Stimulated activated CD4-positive, alpha-beta T cell treated with anti-CD3 and anti-CD28 coated beads, Interleukin-2, amount 100 ng/mL, for 48 hours (primary cell): Measurements from ENCODE around the gene C16orf74.

Source experiments
- DNase-seq, 2 donors: peaks; one replicate each; pipeline ENCODE4 v3.0.0-alpha.2; 2020

The C16orf74 gene

GRCh38 chr16:85774136-85774535 is 23.2 kb upstream of the C16orf74 start:
- no peak for DNase-seq

DNA sequence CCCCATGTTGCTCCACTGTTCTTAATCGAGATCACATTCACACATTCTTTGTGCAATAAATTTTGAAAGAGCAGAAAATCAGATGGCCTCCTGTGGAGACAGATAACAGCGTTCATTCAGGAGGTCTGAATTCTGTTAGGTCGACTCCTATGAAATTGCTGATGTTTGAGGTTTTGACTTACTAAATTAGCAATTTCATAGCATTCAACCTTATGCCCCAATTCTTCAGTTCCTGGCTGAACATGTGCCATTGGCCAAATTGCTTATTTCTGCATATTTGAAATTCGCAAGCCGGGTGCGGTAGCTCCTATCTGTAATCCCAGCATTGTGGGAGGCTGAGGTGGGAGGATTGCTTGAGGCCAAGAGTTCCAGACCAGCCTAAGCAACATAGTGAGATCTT is 22.1 kb upstream of the C16orf74 start:
- no peak for DNase-seq

DNA sequence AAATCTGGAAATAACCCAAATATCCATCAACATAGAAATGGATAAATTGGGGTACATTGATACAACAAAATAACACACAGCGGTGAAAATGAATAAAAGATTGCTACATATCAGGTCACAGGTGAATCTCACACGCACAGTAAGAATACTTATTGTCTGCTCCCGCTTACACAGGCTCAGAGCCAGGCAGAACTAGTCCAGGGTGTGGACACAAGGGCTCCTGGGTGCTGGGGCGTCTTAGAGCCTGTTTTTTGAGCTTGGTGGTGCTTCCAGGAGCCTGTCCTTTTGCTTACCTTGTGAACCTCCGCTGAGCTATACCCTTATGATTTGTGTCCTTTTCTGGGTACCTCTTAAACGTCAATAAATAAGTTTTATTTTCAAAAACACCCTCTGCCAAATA is 19.8 kb upstream of the C16orf74 start:
- no peak for DNase-seq

GRCh38 chr16:85768199-85768598 is 17.3 kb upstream of the C16orf74 start:
- DNase-seq: no peak

- DNase-seq: no peak
These were observed 16.6 kb upstream of the C16orf74 start for GRCh38 chr16:85767531-85767930.

- DNase-seq: no peak
These were observed 14.9 kb upstream of the C16orf74 start for GRCh38 chr16:85765767-85766166.

- no peak for DNase-seq
These were observed 14.3 kb upstream of the C16orf74 start for GRCh38 chr16:85765211-85765610.

DNA sequence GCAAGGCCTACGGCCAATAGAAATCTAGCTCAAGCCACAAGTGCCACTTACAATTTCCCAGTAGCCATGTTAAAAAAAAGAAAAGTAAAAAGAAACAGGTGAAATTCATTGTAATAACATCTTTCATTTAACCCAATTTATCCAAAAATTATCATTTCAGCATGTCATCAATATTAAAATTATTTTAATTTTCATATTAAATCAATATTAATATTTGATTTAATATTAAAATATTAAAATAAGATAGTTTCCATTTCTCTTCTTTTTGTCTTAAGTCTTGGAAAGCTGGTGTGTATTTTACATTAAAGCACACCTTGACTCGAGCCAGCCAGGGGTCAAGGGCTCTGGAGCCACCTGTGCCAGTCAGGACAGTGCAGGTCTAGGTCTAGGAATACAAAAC is 12.7 kb upstream of the C16orf74 start:
- no peak for DNase-seq

DNA sequence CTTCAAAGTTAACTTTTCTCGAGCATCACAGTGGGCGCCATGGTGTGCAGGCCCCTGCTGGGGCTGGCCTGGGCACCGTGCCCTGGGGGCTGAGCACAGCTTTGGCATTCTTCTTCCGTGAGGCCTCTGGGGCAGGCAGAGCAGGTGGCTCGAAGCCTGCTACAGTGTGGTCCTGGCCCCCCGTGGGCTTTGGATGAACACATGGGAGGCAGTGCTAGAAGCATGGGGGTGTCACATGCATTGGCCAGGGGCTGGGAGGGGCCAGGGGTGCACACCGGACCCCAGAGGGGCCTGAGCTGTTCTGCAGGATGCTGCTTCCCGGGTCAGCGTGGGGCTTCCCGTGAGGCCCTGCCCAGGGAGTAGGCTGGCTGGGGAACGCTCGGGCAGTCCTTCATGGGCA is 12.1 kb upstream of the C16orf74 start:
- DNase-seq: no peak

DNA sequence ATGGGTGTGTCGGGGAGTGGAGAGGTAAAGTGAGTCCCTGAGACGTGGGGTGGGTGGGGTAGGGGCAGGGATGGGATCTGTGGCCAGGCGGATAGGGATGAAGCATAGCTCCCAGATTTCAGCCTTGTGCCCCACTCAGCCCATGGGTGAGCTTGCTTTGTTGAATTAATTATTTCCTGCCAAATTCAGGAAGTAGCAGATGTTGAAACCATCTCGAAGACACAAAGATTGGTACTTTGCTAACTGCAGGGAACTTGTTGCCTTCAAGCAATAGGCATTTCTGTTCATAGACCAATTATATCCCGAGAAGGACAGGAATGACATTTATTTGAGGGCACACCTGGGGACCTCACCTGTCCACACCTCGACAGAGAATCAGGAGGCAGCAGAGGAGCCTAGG is 11.0 kb upstream of the C16orf74 start:
- DNase-seq: no peak

- peak; percentile 11 to 23 for DNase-seq
These were observed 8.9 kb upstream of the C16orf74 start for GRCh38 chr16:85759631-85760419.

DNA sequence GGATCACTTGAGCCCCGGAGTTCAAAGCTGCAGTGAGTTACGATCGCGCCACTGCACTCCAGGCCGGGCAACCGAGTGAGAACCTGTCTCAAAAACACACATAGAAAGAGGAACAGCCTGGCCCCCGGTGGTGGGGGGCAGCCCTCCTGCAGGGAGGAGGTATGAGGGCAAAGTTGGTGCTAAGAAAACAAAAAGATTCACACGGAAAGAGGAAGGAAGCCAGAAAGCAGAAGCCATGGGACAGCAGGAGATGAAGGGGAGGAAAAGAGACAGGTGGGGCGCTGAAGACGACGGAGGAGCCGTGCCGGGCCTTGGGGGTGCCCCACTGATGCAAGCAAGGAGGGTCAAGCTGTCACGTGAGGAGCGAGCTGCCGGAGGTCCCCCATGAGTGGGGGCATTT is 8.2 kb upstream of the C16orf74 start:
- DNase-seq: no peak

GRCh38 chr16:85757341-85757822 is 6.5 kb upstream of the C16orf74 start:
- no peak for DNase-seq

DNA sequence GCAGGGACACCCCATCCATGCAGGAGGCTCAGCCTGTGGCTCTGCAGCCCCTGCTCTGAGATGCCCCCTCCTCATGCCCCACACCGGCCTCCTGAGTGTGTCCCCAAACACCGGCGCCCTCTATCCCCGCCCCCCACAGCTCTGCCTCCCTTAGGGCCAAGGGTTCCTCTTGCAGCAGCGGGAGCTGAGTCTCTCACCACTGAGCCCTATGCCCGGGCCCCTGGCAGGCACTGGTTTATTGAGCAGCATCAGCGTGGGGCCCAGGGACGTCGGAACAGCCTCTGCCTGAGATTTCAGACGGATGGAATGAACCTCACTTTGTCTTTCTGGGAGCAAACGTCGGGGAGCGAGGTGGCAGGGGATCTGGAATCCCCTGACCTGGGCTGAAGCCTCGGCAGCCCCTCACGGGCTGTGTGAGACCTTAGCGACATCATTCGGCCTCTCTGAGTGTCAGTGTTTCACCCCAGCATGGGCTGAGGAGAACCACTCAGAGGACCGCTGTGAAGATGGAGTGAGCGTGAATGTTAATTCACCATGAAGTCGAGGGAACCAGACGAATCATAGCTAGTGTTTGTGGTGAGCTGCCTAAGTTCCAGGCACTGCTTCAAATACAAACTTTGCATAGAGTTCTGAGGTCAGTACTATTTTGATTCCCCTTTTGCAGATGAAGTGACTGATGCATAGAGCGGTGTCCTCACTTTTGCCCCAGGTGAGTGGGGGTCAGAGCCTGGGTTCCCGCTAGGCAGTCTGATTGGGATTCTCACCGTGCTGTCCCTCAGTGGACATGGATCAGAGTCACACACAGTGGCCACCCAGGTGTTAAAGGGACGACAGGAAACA is 5.3 kb upstream of the C16orf74 start:
- DNase-seq: no peak

DNA sequence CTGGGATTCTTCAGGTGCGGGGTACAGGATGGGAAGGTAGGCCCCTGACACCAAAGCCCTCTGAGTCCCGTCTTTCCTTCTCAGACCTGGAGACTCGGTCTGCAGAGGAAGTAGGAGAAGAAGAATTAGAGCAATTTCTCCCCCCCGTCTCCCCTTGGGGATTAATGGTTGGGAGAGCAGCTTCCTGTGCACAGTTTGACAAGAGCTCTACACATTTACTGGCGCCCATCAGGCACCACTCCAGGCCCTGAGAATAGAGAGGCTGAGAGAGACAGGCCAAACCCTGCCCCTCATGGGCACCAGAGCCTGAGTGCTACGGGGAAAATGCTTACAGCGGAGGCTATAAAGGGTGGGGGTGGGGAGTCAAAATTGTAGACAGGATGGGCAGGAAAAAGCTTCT is 3.5 kb upstream of the C16orf74 start:
- no peak for DNase-seq

DNA sequence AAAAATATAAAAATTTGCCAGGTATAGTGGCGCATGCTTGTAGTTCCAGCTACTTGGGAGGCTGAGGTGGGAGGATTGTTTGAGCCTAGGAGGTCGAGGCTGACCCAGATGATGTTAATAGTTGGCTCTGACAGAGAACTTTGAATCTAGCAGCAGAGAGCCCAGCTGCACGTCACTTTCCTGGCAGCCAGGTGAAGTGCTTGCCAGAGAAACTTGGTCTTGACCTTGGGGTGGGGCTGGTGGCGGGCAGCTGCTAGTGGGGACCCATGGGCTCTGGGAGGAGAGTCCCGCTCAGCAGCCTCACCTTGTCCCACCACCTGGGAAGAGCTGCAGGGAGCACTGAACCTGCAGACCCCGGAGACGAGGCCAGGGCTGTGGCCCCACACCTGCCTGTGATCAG is 3.1 kb upstream of the C16orf74 start:
- DNase-seq: no peak

DNA sequence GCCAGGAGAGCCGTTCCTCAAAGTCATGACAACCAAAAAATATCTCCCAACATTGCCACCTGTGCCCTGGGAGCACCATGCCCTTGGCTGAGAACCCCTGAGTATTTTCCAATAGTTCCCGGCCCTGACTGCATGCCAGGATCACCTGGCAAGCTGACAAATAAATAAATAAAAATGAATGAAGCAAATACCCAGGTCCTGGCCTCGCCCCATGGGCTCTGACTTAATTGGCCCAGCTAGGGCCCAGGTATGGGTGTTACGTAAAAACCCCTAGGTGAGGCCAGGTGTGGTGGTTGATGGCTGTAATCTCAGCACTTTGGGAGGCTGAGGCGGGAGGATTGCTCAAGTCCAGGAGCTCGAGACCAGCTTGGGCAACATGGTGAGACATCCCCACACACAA is 2.7 kb upstream of the C16orf74 start:
- DNase-seq: no peak

GRCh38 chr16:85752511-85753420 is 1.9 kb upstream of the C16orf74 start:
- DNase-seq: no peak

DNA sequence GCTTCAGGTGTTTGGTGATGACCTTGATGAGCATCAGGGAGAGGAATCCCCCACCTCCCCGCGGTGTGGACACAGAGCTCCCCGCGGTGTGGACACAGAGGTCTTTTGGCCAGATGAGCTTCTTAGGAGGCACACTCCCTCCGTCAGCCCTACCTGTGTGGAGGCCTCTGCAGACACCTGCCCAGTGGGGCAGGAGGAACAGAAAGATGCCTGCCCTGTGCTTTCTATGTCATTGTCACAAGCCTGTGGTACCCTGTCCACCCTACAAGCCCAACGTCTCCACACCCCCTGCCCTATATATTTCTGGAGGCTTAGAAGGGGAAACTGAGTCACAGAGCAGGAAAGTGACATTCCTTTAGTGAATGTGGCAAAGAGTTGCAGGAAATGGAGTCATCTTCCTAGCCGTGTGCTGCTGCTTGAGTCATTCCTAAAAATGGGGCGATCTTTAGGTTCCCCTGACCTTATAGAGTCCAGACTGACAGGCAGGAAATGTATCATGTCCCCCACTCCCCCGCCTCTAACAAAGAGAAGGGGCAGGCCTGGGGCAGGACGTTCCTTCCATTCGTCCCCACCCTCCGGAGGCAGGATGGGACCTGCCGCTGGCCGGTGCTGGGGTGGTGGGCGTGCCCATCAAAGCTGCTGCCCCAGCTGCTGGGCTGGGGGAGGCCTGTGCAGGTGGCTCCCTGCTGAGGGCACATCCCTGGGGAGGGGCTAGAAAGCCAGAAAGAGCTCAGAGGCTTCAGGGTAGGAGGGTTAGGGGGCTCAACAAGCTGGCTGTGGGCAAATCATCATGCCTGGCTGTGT is 1.0 kb upstream of the C16orf74 start:
- DNase-seq: no peak

DNA sequence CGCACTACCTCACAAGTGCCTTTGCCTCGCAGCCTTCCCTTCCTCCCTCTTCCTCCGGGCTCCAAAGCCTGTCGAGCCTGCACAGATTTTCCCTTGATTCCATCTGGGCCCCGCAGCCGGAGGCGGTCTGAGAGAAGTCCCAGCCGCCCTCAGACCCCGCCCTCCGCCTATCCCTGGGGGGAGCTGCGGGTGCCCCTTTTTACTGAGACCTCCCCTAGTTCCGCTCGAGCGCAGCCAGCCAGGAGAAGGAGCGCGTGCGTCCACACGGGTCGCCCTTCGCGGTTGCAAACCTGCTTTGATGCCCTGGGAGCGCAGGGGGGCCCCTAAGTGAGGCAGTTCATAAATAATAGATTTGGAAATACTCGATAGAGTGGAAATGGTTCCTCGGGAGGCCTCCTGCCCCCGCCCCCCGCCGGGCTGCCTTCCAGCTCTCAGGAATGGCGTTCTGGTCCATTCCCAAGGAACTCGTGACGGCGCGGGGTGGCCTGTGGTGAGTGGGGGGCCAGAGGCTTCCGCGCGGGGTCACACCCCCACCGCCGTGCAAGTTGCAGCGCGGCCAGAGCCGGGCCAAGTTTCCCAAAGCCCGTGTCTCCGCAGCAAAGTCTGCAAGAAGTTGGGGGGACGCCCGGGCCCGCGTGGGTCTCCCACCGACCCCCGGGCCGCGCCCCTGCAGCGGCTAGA is 610 bp downstream of the C16orf74 start:
- no peak for DNase-seq

GRCh38 chr16:85749771-85750145 is 1.1 kb downstream of the C16orf74 start:
- no peak for DNase-seq
